Medulla oblongata (tissue), 1 donor: ENCODE results near the gene ZNF878.
A peak's percentile ranks its signal among the peaks of the same experiment; 100 is the strongest.
"Not testable (repeated sequence)": the region's sequence is repeated elsewhere in the genome, so short reads cannot be mapped to it uniquely, and the experiment has no call there.

Experiments used
- DNase-seq: peaks from one replicate; pipeline ENCODE4 v3.0.0-alpha.2; 2015; ENCODE audit errors: extremely low spot score

Gene ZNF878

DNA sequence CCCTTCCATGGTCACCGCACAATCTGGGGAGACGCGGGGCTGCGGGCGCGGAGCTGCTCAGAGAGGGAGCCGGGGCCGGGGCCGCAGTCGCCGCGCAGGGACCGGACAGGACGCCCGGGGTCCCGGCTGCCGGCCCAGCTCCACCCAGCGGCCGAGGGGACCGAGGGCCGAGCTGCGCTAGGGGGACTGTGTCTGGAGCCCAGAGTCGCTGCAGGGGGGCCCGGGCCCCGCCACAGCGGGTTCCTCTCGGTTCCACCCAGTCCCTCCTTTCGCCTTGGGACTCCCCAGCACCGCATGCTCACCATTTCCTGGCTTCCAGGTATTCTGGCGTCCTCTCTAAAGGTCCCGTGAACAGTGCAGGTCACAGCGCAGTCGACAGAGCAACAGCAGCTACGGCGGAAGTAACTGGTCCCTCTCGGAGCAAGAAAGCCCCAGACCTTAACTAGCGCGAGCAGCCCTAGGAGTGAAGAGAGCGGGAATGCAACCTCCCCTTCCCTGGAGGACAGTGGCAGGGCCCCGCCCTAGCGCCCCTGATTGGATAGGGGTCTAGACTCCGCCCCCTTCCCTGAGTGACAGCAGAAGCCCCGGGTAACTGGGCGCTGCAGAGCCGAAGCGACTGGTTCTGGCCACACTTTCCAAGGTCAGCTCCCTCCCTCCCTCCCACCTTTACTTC, at the start of gene ZNF878:
TSS of gene ZNF878 (minus strand) at position 465 of the 673 bp plus-strand sequence. CDS start at position 305, 160 bp downstream.
- peak; percentile 94 for DNase-seq

- DNase-seq = no peak
Measured at GRCh38 chr19:12098040-12098439, 45.3 kb upstream of the ZNF878 start.

DNA sequence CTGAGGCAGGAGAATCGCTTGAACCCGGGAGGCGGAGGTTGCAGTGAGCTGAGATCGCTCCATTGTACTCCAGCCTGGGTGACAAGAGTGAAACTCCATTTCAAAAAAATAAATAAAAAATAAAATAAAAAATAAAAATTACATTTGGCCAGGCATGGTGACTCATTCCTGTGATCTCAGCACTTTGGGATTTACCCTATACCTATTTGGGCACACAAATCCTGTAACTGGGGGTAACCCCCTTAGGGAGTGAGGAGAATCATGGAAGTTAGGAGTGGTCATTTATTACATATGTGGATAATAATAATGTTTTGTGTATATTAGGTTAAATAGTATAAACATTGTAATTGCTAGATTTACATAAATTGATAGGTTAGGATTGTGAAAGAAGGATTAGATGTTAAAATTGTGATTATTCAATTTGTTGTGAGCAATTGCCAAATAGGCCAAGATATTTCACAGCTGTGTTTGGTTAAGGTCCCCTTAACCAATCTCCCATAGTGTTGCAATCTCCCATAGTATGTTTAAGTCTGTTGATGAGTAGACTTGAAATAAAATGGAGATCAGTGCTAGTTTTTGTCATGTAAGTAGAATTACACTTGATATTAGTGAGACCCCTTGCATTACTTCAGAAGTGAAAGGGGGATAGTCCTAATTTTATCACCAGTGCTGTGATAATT, 42.5 kb upstream of the ZNF878 start:
- DNase-seq = no peak

DNA sequence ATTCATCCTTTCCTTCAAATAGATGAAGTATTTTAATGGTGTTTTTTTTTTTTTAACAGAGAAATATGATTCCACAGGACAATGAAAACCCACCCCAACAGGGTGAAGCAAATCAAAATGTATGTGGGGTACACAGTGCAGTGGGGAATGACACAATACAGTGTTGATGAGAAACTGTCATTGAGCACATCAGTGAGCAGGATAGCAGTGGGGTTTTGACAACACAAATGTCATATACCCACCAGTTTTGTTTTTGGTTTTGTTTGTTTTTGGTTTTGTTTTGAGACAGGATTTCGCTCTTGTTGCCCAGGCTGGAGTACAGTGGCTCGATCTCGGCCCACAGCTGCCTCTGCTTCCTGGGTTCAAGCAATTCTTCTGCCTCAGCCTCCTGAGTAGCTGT, 41.0 kb upstream of the ZNF878 start:
- DNase-seq = no peak

DNA sequence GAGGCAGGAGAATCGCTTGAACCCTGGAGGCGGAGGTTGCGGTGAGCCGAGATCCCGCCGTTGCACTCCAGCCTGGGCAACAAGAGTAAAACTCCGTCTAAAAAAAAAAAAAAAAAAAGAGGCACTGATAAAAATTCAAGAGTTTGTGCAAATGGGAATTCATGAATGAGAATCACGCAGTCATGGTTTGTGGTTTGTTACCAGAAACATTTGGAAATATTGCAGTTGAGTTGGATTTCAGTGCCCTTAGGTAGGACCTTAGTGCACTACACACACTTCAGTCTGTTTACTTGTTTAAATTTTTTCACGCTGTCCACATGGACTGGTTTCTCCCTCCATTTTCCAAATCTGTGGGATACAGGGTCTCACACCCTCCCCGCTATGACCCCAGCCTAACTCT, 40.2 kb upstream of the ZNF878 start:
- no peak for DNase-seq

GRCh38 chr19:12092065-12092867, 39.5 kb upstream of the ZNF878 start:
- peak; percentile 84 for DNase-seq

GRCh38 chr19:12090807-12091206, 38.0 kb upstream of the ZNF878 start:
- DNase-seq = peak; percentile 75

DNA sequence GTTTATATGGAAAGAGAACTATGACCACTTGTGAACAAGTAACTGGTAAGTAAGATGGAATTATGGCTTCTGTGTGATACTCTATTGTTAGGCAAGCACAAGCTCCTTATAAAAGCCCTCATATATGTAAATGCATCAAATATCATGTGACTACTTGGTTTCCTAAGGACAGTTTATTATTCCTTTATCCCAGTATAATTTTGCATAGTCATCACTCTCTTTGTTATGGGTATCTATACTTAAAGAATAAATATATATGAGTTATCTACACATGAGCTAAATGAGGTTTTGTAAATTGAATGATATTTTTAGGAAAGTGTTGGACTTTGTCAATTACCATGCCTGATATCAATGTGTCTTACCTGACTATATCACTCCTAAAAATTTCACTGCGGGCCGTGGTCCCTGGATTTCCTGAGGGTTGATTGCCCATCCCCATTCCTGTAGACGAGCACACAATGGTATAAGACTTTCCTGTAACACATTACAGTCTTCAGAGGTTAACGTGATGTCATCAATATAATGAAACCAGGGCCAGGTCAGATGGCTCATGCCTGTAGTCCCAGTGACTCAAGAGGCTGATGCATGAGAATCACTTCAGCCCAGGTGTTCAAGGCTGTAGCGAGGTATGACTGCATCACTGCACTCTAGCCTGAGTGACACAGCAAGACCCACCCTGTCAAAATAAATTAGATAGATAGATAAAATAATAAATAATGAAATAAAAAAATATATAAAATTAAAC, 32.5 kb upstream of the ZNF878 start:
- no peak for DNase-seq

DNA sequence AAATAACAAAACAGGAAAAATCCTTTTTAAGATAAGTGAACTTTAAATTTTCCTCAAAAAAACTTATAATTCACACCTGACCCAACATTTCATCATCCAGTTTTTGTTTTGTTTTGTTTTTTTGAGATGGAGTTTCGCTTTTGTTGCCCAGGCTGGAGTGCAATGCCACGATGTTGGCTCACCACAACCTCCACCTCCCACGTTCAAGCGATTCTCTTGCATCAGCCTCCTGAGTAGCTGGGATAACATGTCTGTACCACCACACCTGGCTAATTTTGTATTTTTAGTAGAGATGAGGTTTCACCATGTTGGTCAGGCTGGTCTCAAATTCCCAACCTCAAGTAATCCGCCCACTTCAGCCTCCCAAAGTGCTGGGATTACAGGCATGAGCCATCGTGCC, 30.6 kb upstream of the ZNF878 start:
- not testable (repeated sequence) for DNase-seq

GRCh38 chr19:12077375-12077774, 24.6 kb upstream of the ZNF878 start:
- no peak for DNase-seq

DNA sequence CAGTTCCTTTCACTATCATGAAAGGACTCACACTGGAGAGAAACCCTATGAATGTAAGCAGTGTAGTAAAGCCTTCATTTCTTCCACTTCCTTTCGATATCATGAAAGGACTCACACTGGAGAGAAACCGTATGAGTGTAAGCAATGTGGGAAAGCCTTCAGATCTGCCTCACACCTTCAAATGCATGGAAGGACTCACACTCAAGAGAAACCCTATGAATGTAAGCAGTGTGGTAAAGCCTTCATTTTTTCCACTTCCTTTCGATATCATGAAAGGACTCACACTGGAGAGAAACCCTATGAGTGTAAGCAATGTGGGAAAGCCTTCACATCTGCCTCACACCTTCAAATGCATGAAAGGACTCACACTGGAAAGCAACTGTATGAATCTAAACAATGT, 23.6 kb upstream of the ZNF878 start:
- DNase-seq = not testable (repeated sequence)

DNA sequence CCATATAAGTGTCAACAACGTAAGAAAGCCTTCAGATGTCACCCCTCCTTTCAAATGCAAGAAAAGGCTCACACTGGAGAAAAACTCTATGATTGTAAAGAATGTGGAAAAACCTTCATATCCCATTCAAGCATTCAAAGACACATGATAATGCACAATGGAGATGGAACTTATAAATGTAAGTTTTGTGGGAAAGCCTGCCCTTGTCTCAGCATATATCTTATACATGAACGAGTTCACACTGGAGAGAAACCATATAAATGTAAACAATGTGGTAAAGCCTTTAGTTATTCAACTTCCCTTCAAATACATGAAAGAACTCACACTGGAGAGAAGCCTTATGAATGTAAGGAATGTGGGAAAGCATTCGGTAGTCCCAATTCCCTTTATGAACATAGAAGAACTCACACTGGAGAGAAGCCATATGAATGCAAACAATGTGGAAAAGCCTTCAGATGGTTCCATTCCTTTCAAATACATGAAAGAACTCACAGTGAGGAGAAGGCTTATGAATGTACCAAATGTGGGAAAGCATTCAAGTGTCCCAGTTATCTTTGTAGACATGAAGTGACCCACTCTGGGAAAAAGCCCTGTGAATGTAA, 22.9 kb upstream of the ZNF878 start:
- no peak for DNase-seq

DNA sequence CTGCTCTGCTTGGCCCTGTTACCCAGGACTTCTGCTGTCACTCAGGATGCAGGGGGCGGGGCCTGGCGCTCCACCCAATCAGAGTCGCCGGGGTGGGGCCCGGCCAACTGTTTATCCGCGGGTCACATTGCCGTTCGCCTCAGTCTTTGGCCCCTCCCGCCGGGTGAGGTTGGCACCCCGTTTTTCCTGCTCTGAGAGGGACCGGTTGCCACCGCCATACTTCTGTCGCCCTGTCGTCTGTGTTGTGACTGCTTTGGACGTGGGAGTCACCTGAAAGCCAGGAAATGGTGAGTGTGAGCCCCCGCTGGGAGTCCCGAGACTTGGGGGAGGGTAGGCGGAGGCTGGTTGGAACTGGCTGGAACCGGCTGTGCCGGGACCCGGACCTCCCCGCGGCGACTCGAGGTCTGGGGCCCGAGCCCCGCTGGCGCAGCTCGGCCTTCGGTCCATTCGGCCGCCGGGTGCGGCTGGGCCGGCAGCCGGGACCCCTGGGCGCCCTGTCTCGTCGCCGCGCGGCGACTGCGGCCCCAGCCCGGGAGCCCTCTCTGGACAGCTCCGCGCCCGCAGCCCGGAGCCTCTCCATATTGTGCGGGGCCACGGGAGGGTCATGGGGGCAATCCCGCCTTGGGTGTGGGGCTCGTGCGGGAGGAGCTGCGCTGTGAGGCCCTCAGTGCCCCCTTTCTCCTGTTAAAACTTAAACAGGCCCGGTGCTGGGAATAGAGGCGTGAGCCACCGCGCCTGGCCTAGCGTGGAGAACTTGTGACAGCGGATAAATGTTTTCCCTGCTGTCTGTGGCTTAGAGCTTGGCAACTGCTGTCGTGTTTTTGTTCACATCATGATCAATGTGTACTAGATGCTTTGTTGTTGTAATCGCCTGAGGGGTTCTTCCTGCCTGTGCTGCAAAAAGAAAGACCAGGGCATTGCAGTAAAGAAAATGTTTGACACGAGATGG, 12.1 kb upstream of the ZNF878 start, which contains the start of gene ZNF844:
TSS of gene ZNF844 (plus strand) at position 142 of the 949 bp plus-strand sequence. CDS start at position 285, 143 bp downstream.
- peak; percentile 98 for DNase-seq

- DNase-seq = no peak
Measured at GRCh38 chr19:12055784-12056183, 3.0 kb upstream of the ZNF878 start.

GRCh38 chr19:12052091-12052496, 667 bp downstream of the ZNF878 start:
- DNase-seq = no peak

GRCh38 chr19:12047868-12048267, 4.9 kb downstream of the ZNF878 start:
- no peak for DNase-seq

- DNase-seq = no peak
Measured at GRCh38 chr19:12043752-12044422, 8.9 kb downstream of the ZNF878 start.

GRCh38 chr19:12042893-12043292, 9.9 kb downstream of the ZNF878 start:
- DNase-seq = no peak
